Measurements from ENCODE around the gene SRMS.
"Not testable (repeated sequence)": the region's sequence is repeated elsewhere in the genome, so short reads cannot be mapped to it uniquely, and the experiment has no call there.

DNA sequence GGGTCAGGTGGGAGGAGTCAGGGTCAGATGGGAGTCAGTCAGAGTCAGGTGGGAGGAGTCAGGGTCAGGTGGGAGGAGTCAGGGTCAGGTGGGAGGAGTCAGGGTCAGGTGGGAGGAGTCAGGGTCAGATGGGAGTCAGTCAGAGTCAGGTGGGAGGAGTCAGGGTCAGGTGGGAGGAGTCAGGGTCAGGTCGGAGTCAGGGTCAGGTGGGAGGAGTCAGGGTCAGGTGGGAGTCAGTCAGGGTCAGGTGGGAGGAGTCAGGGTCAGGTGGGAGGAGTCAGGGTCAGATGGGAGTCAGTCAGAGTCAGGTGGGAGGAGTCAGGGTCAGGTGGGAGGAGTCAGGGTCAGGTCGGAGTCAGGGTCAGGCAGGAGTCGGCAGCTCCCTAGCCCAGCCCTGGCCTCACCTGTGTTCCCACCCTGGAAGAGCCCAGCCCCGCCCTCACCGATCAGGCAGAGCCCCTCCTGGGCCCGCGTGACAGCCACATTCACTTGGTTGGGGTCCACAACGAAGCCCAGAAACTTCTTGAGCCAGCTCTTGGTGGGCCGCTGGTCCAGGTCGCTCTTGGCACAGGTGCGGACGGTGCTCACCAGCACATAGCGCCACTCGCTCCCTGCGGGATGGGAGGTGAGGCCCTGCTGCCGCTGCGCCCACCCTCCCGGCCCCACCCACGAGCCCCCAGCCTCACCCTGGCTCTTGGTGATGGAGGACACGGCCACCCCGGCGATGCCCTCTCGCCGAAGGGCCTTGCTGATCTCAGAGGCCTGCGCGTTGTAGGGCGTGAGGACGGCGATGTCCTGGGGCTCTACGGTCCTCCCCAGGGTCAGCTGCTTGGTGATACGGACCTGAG, 12.2 kb upstream of the SRMS start:
- not testable (repeated sequence) for TF ChIP-seq EZH2 (optimal IDR thresholded peaks at IDR 0.05; ENCODE audit: low read depth, low read length); CTCF (IDR thresholded peaks at IDR 0.05; ENCODE audit: low read length); EZH2phosphoT487 (IDR thresholded peaks at IDR 0.05; ENCODE audit: low read length)

All from MM.1S (cell line).